Neural progenitor cell (in vitro differentiated cells): ENCODE results near the gene L3HYPDH. TPM values are rescaled to one million over a fixed set of nuclear protein-coding genes. Genes with fewer than 3 reads are reported as not detected.

Experiments
- DNase-seq: peaks from one replicate; pipeline ENCODE4 v3.0.0-alpha.2; 2016; ENCODE audit warnings: low spot score
- H2AFZ ChIP-seq: fragments of 200-600 bp; sonication (generic); replicated peaks from 2 replicates; pipeline ENCODE4 v1.6.1; 2016; ENCODE audit warnings: antibody characterized with exemption
- H3F3A ChIP-seq: fragments of 200-600 bp; sonication (generic); 2 replicates; pipeline ENCODE4 v1.6.1; 2016; ENCODE audit warnings: antibody characterized with exemption, low read depth
- H3K27ac ChIP-seq: fragments of 200-600 bp; sonication (generic); 2 replicates; pipeline ENCODE4 v1.5.1; 2016; ENCODE audit warnings: mild to moderate bottlenecking
- H3K27me3 ChIP-seq: fragments of 200-600 bp; sonication (generic); 2 replicates; pipeline ENCODE4 v1.6.1; 2016; ENCODE audit warnings: mild to moderate bottlenecking, moderate library complexity
- H3K36me3 ChIP-seq: fragments of 200-600 bp; sonication (generic); 2 replicates; pipeline ENCODE4 v1.5.1; 2016
- H3K4me1 ChIP-seq: fragments of 200-600 bp; sonication (generic); 2 replicates; pipeline ENCODE4 v1.6.1; 2016; ENCODE audit warnings: mixed run types
- H3K4me2 ChIP-seq: fragments of 200-600 bp; sonication (generic); 2 replicates; pipeline ENCODE4 v1.6.1; 2016
- H3K4me3 ChIP-seq: fragments of 200-600 bp; sonication (generic); 2 replicates; pipeline ENCODE4 v1.5.1; 2016
- H3K79me2 ChIP-seq: fragments of 200-600 bp; sonication (generic); 2 replicates; pipeline ENCODE4 v1.6.1; 2016; ENCODE audit warnings: low read depth
- H3K9ac ChIP-seq: fragments of 200-600 bp; sonication (generic); 2 replicates; pipeline ENCODE4 v1.6.1; 2016
- H3K9me3 ChIP-seq: fragments of 200-600 bp; sonication (generic); 2 replicates; pipeline ENCODE4 v1.5.1; 2016; ENCODE audit warnings: low read depth
- H4K20me1 ChIP-seq: fragments of 200-600 bp; sonication (generic); 2 replicates; pipeline ENCODE4 v1.6.1; 2016; ENCODE audit warnings: low read depth
- H3K27ac Mint-ChIP-seq: 3 replicates; pipeline ENCODE4 v1.8.0; 2021; ENCODE audit warnings: mixed read lengths
- H3K27me3 Mint-ChIP-seq: 2 replicates; pipeline ENCODE4 v1.8.0; 2022; ENCODE audit warnings: low read depth, mild to moderate bottlenecking, inconsistent platforms, moderate library complexity, mixed read lengths; ENCODE audit not compliant: insufficient read depth
- H3K36me3 Mint-ChIP-seq: 3 replicates; pipeline ENCODE4 v1.8.0; 2021; ENCODE audit warnings: mixed read lengths
- H3K4me1 Mint-ChIP-seq: 3 replicates; pipeline ENCODE4 v1.8.0; 2021; ENCODE audit warnings: mixed read lengths
- H3K4me3 Mint-ChIP-seq: 3 replicates; pipeline ENCODE4 v1.8.0; 2021; ENCODE audit warnings: mild to moderate bottlenecking, moderate library complexity, mixed read lengths
- H3K9me3 Mint-ChIP-seq: 3 replicates; pipeline ENCODE4 v1.8.0; 2020; ENCODE audit warnings: mixed read lengths
- EZH2 ChIP-seq: fragments of 200-600 bp; sonication (generic); IDR thresholded peaks from 2 replicates; pipeline ENCODE4 v1.6.1; 2017; ENCODE audit warnings: antibody characterized with exemption, mild to moderate bottlenecking, moderate library complexity
- EZH2phosphoT487 ChIP-seq: fragments of 200-600 bp; sonication (generic); IDR thresholded peaks from 2 replicates; pipeline ENCODE4 v1.6.1; 2017; ENCODE audit warnings: antibody characterized with exemption
- total RNA-seq: library from RNA; depleted of rRNA; stranded (reverse); fragments of >200 nt; gene quantifications from 2 replicates; pipeline ENCODE4 v1.2.3, GENCODE V29; 2015; ENCODE audit warnings: low replicate concordance
- TF ChIP-seq, protein P1 (sequence below): fragments of 200-600 bp; sonication (generic); IDR thresholded peaks from 2 replicates; pipeline ENCODE4 v1.5.1; 2017; ENCODE audit warnings: antibody characterized with exemption, mild to moderate bottlenecking

L3HYPDH gene
- total RNA-seq, 1 donor from 2014 or later, result 20.8 TPM

- Histone ChIP-seq H3K4me1 (peaks cover 7% of the 10 kb centered on the region), H3K27ac (no peak overlapping the region), H2AFZ (no peak overlapping the region), H3K27me3 (no peaks in the 10 kb centered on the region), H3K9me3 (peaks cover 3% of the 10 kb centered on the region), H3K79me2 (no peaks in the 10 kb centered on the region), H4K20me1 (no peaks in the 10 kb centered on the region), H3F3A (no peaks in the 10 kb centered on the region), H3K4me3 (no peak overlapping the region), H3K9ac (no peak overlapping the region), H3K36me3 (no peaks in the 10 kb centered on the region), H3K4me2 (no peak overlapping the region)
- TF ChIP-seq, protein P1, sequence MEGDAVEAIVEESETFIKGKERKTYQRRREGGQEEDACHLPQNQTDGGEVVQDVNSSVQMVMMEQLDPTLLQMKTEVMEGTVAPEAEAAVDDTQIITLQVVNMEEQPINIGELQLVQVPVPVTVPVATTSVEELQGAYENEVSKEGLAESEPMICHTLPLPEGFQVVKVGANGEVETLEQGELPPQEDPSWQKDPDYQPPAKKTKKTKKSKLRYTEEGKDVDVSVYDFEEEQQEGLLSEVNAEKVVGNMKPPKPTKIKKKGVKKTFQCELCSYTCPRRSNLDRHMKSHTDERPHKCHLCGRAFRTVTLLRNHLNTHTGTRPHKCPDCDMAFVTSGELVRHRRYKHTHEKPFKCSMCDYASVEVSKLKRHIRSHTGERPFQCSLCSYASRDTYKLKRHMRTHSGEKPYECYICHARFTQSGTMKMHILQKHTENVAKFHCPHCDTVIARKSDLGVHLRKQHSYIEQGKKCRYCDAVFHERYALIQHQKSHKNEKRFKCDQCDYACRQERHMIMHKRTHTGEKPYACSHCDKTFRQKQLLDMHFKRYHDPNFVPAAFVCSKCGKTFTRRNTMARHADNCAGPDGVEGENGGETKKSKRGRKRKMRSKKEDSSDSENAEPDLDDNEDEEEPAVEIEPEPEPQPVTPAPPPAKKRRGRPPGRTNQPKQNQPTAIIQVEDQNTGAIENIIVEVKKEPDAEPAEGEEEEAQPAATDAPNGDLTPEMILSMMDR, result no peak
- no peak for TF ChIP-seq EZH2phosphoT487
- no peak for TF ChIP-seq EZH2
- no peak for DNase-seq
- peaks cover 3% of the 10 kb centered on the region for H3K27me3 Mint-ChIP-seq
- no peak overlapping the region for H3K4me3 Mint-ChIP-seq
- H3K36me3 Mint-ChIP-seq, result no peaks in the 10 kb centered on the region
- no peak overlapping the region for H3K27ac Mint-ChIP-seq
- H3K4me1 Mint-ChIP-seq, result no peaks in the 10 kb centered on the region
- H3K9me3 Mint-ChIP-seq, result peaks cover 9% of the 10 kb centered on the region
Measured at GRCh38 chr14:59529189-59529588, 45.0 kb upstream of the L3HYPDH start.

DNA sequence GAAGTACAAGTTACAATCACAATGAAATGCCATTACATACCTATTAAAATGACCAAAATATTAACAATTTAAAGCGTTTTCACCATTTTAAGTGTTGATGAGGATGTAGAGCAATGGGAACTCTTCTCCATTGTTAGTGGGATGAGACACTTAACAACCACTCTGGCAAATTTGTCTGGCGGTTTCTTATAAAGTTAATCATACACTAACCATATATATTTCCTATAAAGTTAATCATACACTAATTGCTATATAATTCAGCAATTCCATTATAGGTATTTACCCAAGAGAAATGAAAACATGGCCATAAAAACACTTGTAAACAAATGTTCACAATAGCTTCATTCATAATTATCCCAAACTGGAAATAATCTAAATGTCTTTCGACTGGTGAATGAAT, 36.0 kb upstream of the L3HYPDH start:
- no peak for TF ChIP-seq EZH2phosphoT487
- TF ChIP-seq, protein P1, result no peak
- H3K9me3 Mint-ChIP-seq, result peaks cover 4% of the 10 kb centered on the region

GRCh38 chr14:59511916-59512575, 27.8 kb upstream of the L3HYPDH start:
- Histone ChIP-seq H3K4me2 (peak overlapping the region; percentile 43), H3K27ac (no peak overlapping the region), H3K4me1 (peaks cover 12% of the 10 kb centered on the region), H3K36me3 (no peaks in the 10 kb centered on the region), H4K20me1 (no peaks in the 10 kb centered on the region), H3K9ac (no peak overlapping the region), H3K4me3 (no peak overlapping the region), H3F3A (peaks cover 13% of the 10 kb centered on the region), H3K9me3 (no peaks in the 10 kb centered on the region), H2AFZ (no peak overlapping the region), H3K27me3 (no peaks in the 10 kb centered on the region), H3K79me2 (no peaks in the 10 kb centered on the region)
- H3K4me3 Mint-ChIP-seq, result no peak overlapping the region
- peaks cover 13% of the 10 kb centered on the region for H3K9me3 Mint-ChIP-seq
- H3K27me3 Mint-ChIP-seq, result peaks cover 6% of the 10 kb centered on the region
- TF ChIP-seq EZH2 (no peak), EZH2phosphoT487 (peak; percentile 32)
- TF ChIP-seq, protein P1, result peak; percentile 82
- H3K27ac Mint-ChIP-seq, result peak overlapping the region; percentile 13
- H3K36me3 Mint-ChIP-seq, result peaks cover 3% of the 10 kb centered on the region
- peak; percentile 87 for DNase-seq
- H3K4me1 Mint-ChIP-seq, result peaks cover 14% of the 10 kb centered on the region

More for the DNA sequence above, 36.0 kb upstream of the L3HYPDH start:
- H3F3A ChIP-seq, result no peaks in the 10 kb centered on the region
- H3K27ac Mint-ChIP-seq, result no peak overlapping the region
- no peaks in the 10 kb centered on the region for H3K4me1 Mint-ChIP-seq
- H3K27ac ChIP-seq, result no peak overlapping the region
- DNase-seq, result no peak
- H3K9ac ChIP-seq, result no peak overlapping the region
- H3K79me2 ChIP-seq, result no peaks in the 10 kb centered on the region
- H3K36me3 ChIP-seq, result no peaks in the 10 kb centered on the region
- no peak overlapping the region for H3K4me2 ChIP-seq
- no peaks in the 10 kb centered on the region for H3K4me1 ChIP-seq
- H3K4me3 Mint-ChIP-seq, result no peak overlapping the region
- H3K36me3 Mint-ChIP-seq, result no peaks in the 10 kb centered on the region
- no peak overlapping the region for H2AFZ ChIP-seq
- H3K27me3 ChIP-seq, result no peaks in the 10 kb centered on the region
- no peaks in the 10 kb centered on the region for H3K9me3 ChIP-seq
- H3K4me3 ChIP-seq, result no peak overlapping the region
- H4K20me1 ChIP-seq, result no peaks in the 10 kb centered on the region
- peaks cover 2% of the 10 kb centered on the region for H3K27me3 Mint-ChIP-seq
